K562 (cell line): ENCODE measurements around the gene NSMF. TPM values are rescaled to one million over a fixed set of nuclear protein-coding genes. Genes with fewer than 3 reads are reported as not detected.
A peak's percentile ranks its signal among the peaks of the same experiment; 100 is the strongest.

Experiments used
- ATAC-seq: fragments of 200-7000 bp; cut with Tn5 transposase; 3 replicates; pipeline ENCODE4 v1.9.1; 2020; ENCODE audit warnings: moderate library complexity
- BruUV-seq: library from RNA; stranded (reverse); fragments of 400-500 nt; replicated peaks from 2 replicates; lab custom pipeline; 2021; lab: Mats Ljungman, UMichigan
- CTCF ChIA-PET: fragments of 300-600 bp; formaldehyde crosslinking; extraction: SDS; loops from one replicate; lab custom pipeline; 2021; ENCODE audit warnings: low intra/inter-chr PET ratio; lab: Yijun Ruan, JAX
- POLR2A ChIA-PET: fragments of 300-600, 350-650 bp; sonication (Branson Sonifier 250); formaldehyde crosslinking; extraction: SDS; loops from one replicate; lab custom pipeline; 2021; ENCODE audit warnings: antibody characterized with exemption, inconsistent platforms; lab: Yijun Ruan, JAX
- DNase-seq, 4 experiments: peaks; one replicate each; pipeline versions ENCODE4 v3.0.0 to v3.0.0-alpha.2; 2011 to 2018; ENCODE audit warnings: low spot score in 3 of 4, mixed read lengths in 3 of 4; ENCODE audit errors: extremely low read depth in 1 of 4
- FAIRE-seq: peaks from 2 replicates; lab custom pipeline; 2011; peaks lifted over from hg19 to GRCh38; lab: Jason Lieb, UNC
- H2AFZ ChIP-seq: 2 replicates; pipeline ENCODE4 v1.6.0; 2011; ENCODE audit warnings: low read depth, low read length, control low read depth, inconsistent platforms
- H3K27ac ChIP-seq: fragments of 200-600 bp; 3 replicates; pipeline ENCODE4 v1.8.0; 2011; ENCODE audit warnings: low read depth, mild to moderate bottlenecking, control low read depth, inconsistent platforms, low read length, moderate library complexity, mixed read lengths; ENCODE audit errors: extremely low read depth
- H3K27me3 ChIP-seq, 2 experiments: fragments of 300-600 bp in 1 of 2; 2 replicates in 1 of 2; 3 replicates in 1 of 2; pipeline versions ENCODE4 v1.6.0 to v1.8.0; 2011; ENCODE audit warnings: inconsistent platforms in 2 of 2, low read length in 2 of 2, mild to moderate bottlenecking in 1 of 2, mixed read lengths in 1 of 2, moderate library complexity in 1 of 2; ENCODE audit not compliant: control insufficient read depth in 2 of 2, insufficient read depth in 2 of 2
- H3K36me3 ChIP-seq: fragments of 300-600 bp; 3 replicates; pipeline ENCODE4 v1.8.0; 2011; ENCODE audit warnings: mild to moderate bottlenecking, low read length, inconsistent platforms; ENCODE audit not compliant: control insufficient read depth, insufficient read depth
- H3K4me1 ChIP-seq, 2 experiments: fragments of 200-600 bp in 1 of 2; replicated peaks in 1 of 2; 2 replicates in 1 of 2; 3 replicates in 1 of 2; pipeline versions ENCODE4 v1.5.1 to v1.8.0; 2011; ENCODE audit warnings: inconsistent platforms in 2 of 2, low read length in 2 of 2, mild to moderate bottlenecking in 1 of 2, mixed read lengths in 1 of 2, moderate library complexity in 1 of 2; ENCODE audit not compliant: control insufficient read depth in 2 of 2, insufficient read depth in 2 of 2
- H3K4me2 ChIP-seq: 2 replicates; pipeline ENCODE4 v1.6.1; 2011; ENCODE audit warnings: low read length, control low read depth, inconsistent platforms, mixed read lengths; ENCODE audit not compliant: insufficient read depth
- H3K4me3 ChIP-seq: fragments of 200-600 bp; sonication (generic), shearing (Covaris generic); 2 replicates; pipeline ENCODE4 v1.5.1; 2016; ENCODE audit warnings: control low read depth, inconsistent platforms
- H3K79me2 ChIP-seq: fragments of 200-600 bp; 3 replicates; pipeline ENCODE4 v1.8.0; 2011; ENCODE audit warnings: low read length, inconsistent platforms; ENCODE audit not compliant: control insufficient read depth, insufficient read depth
- H3K9ac ChIP-seq, 2 experiments: 2 replicates each; pipeline versions ENCODE4 v1.6.0 to v1.6.1; 2011; ENCODE audit warnings: low read depth in 2 of 2, low read length in 2 of 2, control low read depth in 1 of 2, inconsistent platforms in 1 of 2, mild to moderate bottlenecking in 1 of 2, mixed read lengths in 1 of 2; ENCODE audit not compliant: insufficient read depth in 1 of 2
- H3K9me1 ChIP-seq: one replicate; pipeline ENCODE4 v1.6.0; 2011; ENCODE audit warnings: inconsistent platforms, mild to moderate bottlenecking, low read length, moderate library complexity; ENCODE audit not compliant: control insufficient read depth, insufficient read depth
- H3K9me3 ChIP-seq: replicated peaks from 2 replicates; pipeline ENCODE4 v1.5.1; 2011; ENCODE audit warnings: low read depth, low read length, inconsistent platforms; ENCODE audit not compliant: control insufficient read depth, insufficient read depth
- H4K20me1 ChIP-seq: replicated peaks from 2 replicates; pipeline ENCODE4 v1.6.1; 2011; ENCODE audit warnings: low read length, inconsistent platforms, mixed read lengths; ENCODE audit not compliant: control insufficient read depth, insufficient read depth
- EGR1 ChIP-seq: fragments of 450-650 bp; conservative IDR thresholded peaks from 2 replicates; pipeline ENCODE4 v1.6.1; 2017; ENCODE audit warnings: mild to moderate bottlenecking
- HINFP ChIP-seq: fragments of 450-650 bp; conservative IDR thresholded peaks from 2 replicates; pipeline ENCODE4 v1.6.1; 2016; ENCODE audit warnings: missing genetic modification characterization, low read depth, mild to moderate bottlenecking, control low read depth, missing compliant biosample characterization
- MYNN ChIP-seq, 2 experiments: sonication (generic); formaldehyde crosslinking in 1 of 2; IDR thresholded peaks; 2 replicates each; pipeline versions ENCODE4 v1.5.0 to v1.6.1; 2016 to 2020; ENCODE audit warnings: antibody characterized with exemption in 1 of 2, missing genetic modification reagents in 1 of 2
- POLR2G ChIP-seq: fragments of 200-400 bp; formaldehyde crosslinking; IDR thresholded peaks from 2 replicates; pipeline ENCODE4 v1.6.1; 2017; ENCODE audit warnings: low read depth, mild to moderate bottlenecking, antibody characterized with exemption, low read length, moderate library complexity
- PRPF4 ChIP-seq: fragments of 200-400 bp; formaldehyde crosslinking; IDR thresholded peaks from one replicate; pipeline ENCODE4 v1.6.1; 2017; ENCODE audit warnings: low read length, low read depth, mild to moderate bottlenecking; ENCODE audit not compliant: insufficient read depth, poor library complexity, severe bottlenecking
- ZFP30 ChIP-seq: fragments of 250-450 bp; sonication (Bioruptor Pico); IDR thresholded peaks from 2 replicates; pipeline ENCODE4 v1.8.0; 2022; ENCODE audit warnings: moderate library complexity, mild to moderate bottlenecking, inconsistent platforms, borderline replicate concordance
- ZNF311 ChIP-seq: fragments of 250-450 bp; sonication (Bioruptor Pico); IDR thresholded peaks from 2 replicates; pipeline ENCODE4 v1.4.0; 2020; ENCODE audit warnings: mild to moderate bottlenecking, moderate library complexity
- ZNF449 ChIP-seq: fragments of 250-450 bp; sonication (Bioruptor Pico); IDR thresholded peaks from 2 replicates; pipeline ENCODE4 v1.8.0; 2022; ENCODE audit warnings: moderate library complexity, mild to moderate bottlenecking, inconsistent platforms
- ZNF639 ChIP-seq, 2 experiments: fragments of 200-800 bp in 1 of 2; sonication (Bioruptor generic) in 1 of 2; sonication (generic) in 1 of 2; formaldehyde crosslinking in 1 of 2; IDR thresholded peaks in 1 of 2; conservative IDR thresholded peaks in 1 of 2; 2 replicates each; pipeline versions ENCODE4 v1.5.0 to v1.6.1; 2016 to 2020; ENCODE audit warnings: missing compliant biosample characterization in 1 of 2, missing genetic modification characterization in 1 of 2, missing genetic modification reagents in 1 of 2
- WGBS: fragments of 100-300 bp; shearing (Covaris generic); methylation state at CpG from one replicate; pipeline ENCODE4 v1.1.6; 2016; ENCODE audit warnings: low coverage, mixed read lengths; ENCODE audit not compliant: insufficient coverage; ENCODE audit errors: missing lambda C conversion rate; 5-methylcytosine and 5-hydroxymethylcytosine counted together
- in situ Hi-C: fragments of 300-500 bp; cut with MboI; formaldehyde crosslinking; loops from 4 replicates; pipeline ENCODE4 v1.15.0; 2018; ENCODE audit warnings: inconsistent platforms, mixed read lengths
- intact Hi-C: fragments of 100-400 bp; cut with micrococcal nuclease; formaldehyde crosslinking; loops from 2 replicates; pipeline ENCODE4 v1.14.2; 2022
- polyA plus RNA-seq, 8 experiments: library from polyadenylated mRNA; depleted of rRNA in 4 of 8; stranded (reverse) in 5 of 8; unstranded in 3 of 8; fragments of >200 nt; fragmentation: Nextera tagmentation in 2 of 8; fragmentation: Illumina TruSeq in 1 of 8; extraction: Ambion mirVana in 2 of 8; extraction: Trizol in 1 of 8; gene quantifications; 2 replicates each; pipeline versions ENCODE4 v1.2.1 to v1.2.3, GENCODE V29; 2011 to 2014; ENCODE audit warnings: inconsistent platforms in 1 of 8, missing spikeins in 1 of 8
- total RNA-seq, 7 experiments: library from RNA; depleted of rRNA in 6 of 7; stranded (reverse); fragments of >200 nt in 6 of 7; fragmentation: Illumina TruSeq in 2 of 7; extraction: Trizol in 2 of 7; gene quantifications; 2 replicates each; pipeline versions ENCODE4 v1.2.1 to v1.2.3, GENCODE V29; 2011 to 2021; ENCODE audit warnings: low replicate concordance in 1 of 7
- TF ChIP-seq, protein P1 (sequence below): sonication (generic); formaldehyde crosslinking; IDR thresholded peaks from 2 replicates; pipeline ENCODE4 v1.8.0; 2022; ENCODE audit warnings: mild to moderate bottlenecking, missing genetic modification reagents
- TF ChIP-seq, protein P2 (sequence below): fragments of 250-450 bp; sonication (Bioruptor Pico); IDR thresholded peaks from 2 replicates; pipeline ENCODE4 v1.5.0; 2022; ENCODE audit warnings: mild to moderate bottlenecking

The NSMF gene
- total and polyA plus RNA-seq, 9 of the 15 experiments (the other 6 are each of a cell fraction or from before 2014, with no cell fraction given): 0.20 to 82.7 (median 29.3) TPM

- POLR2A ChIA-PET: interaction anchor here (1.0 to 1.2 kb wide), 2 partner anchors 10 to 110 kb away, joined by 3 read pairs; partner anchors contain the start of gene ENTPD8
- no peaks in the 10 kb centered on the region for H3K27me3 ChIP-seq
- H3K4me1 ChIP-seq: peaks cover 13 to 84% of the 10 kb centered on the region in 2 experiments; a peak in 4 of 5 replicates
- no peak overlapping the region for H3K4me2 ChIP-seq
- H3K9me3 ChIP-seq: no peaks in the 10 kb centered on the region
- no peak overlapping the region for H3K27ac ChIP-seq
- no peaks in the 10 kb centered on the region for H3K9me1 ChIP-seq
- no TSS peak for BruUV-seq
- H3K79me2 ChIP-seq: no peaks in the 10 kb centered on the region
- no peak overlapping the region for H2AFZ ChIP-seq
- in situ Hi-C loops (no loop called here), intact Hi-C loops (no loop called here)
- ATAC-seq: no peak
- TF ChIP-seq EGR1 (0 out of 2 replicates have a peak, but pooled peaks have one; percentile 17), ZFP30 (CRISPR knock-in tag) (no peak), HINFP (tag) (no peak), PRPF4 (no peak), MYNN (IDR thresholded peaks at IDR 0.05) (no peak), MYNN (CRISPR knock-in tag; IDR thresholded peaks at IDR 0.05) (no peak), ZNF311 (CRISPR knock-in tag) (no peak), POLR2G (peak; percentile 60), ZNF639 (CRISPR knock-in tag; conservative IDR thresholded peaks at IDR 0.05 in 1 of 2, IDR thresholded peaks at IDR 0.05 in 1 of 2) (no peak), ZNF449 (CRISPR knock-in tag) (no peak)
- TF ChIP-seq, protein P1, sequence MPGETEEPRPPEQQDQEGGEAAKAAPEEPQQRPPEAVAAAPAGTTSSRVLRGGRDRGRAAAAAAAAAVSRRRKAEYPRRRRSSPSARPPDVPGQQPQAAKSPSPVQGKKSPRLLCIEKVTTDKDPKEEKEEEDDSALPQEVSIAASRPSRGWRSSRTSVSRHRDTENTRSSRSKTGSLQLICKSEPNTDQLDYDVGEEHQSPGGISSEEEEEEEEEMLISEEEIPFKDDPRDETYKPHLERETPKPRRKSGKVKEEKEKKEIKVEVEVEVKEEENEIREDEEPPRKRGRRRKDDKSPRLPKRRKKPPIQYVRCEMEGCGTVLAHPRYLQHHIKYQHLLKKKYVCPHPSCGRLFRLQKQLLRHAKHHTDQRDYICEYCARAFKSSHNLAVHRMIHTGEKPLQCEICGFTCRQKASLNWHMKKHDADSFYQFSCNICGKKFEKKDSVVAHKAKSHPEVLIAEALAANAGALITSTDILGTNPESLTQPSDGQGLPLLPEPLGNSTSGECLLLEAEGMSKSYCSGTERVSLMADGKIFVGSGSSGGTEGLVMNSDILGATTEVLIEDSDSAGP (CRISPR knock-in tag): no peak
- TF ChIP-seq, protein P2, sequence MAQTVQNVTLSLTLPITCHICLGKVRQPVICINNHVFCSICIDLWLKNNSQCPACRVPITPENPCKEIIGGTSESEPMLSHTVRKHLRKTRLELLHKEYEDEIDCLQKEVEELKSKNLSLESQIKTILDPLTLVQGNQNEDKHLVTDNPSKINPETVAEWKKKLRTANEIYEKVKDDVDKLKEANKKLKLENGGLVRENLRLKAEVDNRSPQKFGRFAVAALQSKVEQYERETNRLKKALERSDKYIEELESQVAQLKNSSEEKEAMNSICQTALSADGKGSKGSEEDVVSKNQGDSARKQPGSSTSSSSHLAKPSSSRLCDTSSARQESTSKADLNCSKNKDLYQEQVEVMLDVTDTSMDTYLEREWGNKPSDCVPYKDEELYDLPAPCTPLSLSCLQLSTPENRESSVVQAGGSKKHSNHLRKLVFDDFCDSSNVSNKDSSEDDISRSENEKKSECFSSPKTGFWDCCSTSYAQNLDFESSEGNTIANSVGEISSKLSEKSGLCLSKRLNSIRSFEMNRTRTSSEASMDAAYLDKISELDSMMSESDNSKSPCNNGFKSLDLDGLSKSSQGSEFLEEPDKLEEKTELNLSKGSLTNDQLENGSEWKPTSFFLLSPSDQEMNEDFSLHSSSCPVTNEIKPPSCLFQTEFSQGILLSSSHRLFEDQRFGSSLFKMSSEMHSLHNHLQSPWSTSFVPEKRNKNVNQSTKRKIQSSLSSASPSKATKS: no peak
- no peaks in the 10 kb centered on the region for H3K36me3 ChIP-seq
- H3K4me3 ChIP-seq: no peak overlapping the region
- CTCF ChIA-PET: no interaction called here
- peak overlapping the region in 1 of 2 experiments; percentile 64; a peak in 2 of 4 replicates for H3K9ac ChIP-seq
- FAIRE-seq: no peak
- no peak for DNase-seq
- WGBS: 36% methylated on average over 17 of the region's 21 CpGs
- H4K20me1 ChIP-seq: no peaks in the 10 kb centered on the region
These were observed 27.7 kb downstream of the NSMF start for GRCh38 chr9:137431416-137431931.
